Measurements from ENCODE around the gene CIAPIN1. TPM values are rescaled to one million over a fixed set of nuclear protein-coding genes. Genes with fewer than 3 reads are reported as not detected.
"Not testable (repeated sequence)": the region's sequence is repeated elsewhere in the genome, so short reads cannot be mapped to it uniquely, and the experiment has no call there.

Gene CIAPIN1
- total RNA-seq, 1 experiment from 2014 or later, result 37.7 TPM

DNA sequence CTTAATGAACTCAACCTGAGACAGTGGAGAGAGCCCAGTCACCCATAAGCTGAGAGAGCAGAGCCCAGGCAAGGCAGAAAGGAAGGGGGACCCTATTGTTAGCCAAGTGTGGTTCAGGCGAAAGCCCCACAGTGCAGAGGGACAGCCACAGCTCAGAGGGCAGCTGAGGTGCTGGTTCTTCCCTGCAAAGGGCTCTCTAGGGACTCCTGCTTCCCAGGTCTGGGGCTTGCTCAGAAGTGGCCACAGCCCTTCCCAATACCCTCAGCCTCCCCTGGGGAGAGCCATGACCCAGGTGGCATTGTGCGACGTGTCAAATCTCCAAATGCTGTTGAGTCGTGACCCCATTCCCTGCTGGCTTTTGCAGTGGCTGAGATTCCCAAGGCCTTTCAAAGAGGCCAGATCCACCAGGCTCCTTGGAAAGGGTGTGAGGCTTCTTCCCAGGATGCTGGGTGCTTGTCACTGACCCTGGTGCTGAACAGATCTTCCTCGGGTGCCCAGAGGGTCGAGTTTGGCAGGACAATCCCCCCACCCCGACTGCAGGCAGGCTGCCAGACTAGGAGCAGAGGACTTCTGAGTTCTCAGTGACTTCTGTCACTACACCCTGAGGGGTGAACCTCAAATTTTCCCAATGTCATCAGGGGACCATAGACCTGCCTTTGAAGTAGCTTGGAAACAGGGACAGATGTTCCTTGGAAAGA, 45.1 kb downstream of the CIAPIN1 start:
- H3K4me1 ChIP-seq (ENCODE audit: low read length), result no peaks in the 10 kb centered on the region
- no peak overlapping the region for H3K4me3 ChIP-seq (ENCODE audit: low read length)
- no peaks in the 10 kb centered on the region for H3K36me3 ChIP-seq (ENCODE audit: insufficient read depth, low read length)
- no peaks in the 10 kb centered on the region for H3K27me3 ChIP-seq (ENCODE audit: low read length)
- no peak overlapping the region for H3K4me2 ChIP-seq (ENCODE audit: low read depth, low read length, poor library complexity, severe bottlenecking)
- no peak overlapping the region for H3K27ac ChIP-seq (ENCODE audit: low read length)
- no peaks in the 10 kb centered on the region for H3K79me2 ChIP-seq (ENCODE audit: low read length)
- H2AFZ ChIP-seq (ENCODE audit: low read length), result no peak overlapping the region
- H3K9ac ChIP-seq (ENCODE audit: low read length), result no peak overlapping the region
- H4K20me1 ChIP-seq (ENCODE audit: insufficient read depth, low read depth, low read length), result no peaks in the 10 kb centered on the region
- no peaks in the 10 kb centered on the region for H3K9me3 ChIP-seq (ENCODE audit: low read length)
- no peak for DNase-seq
- no peaks in the 10 kb centered on the region for H3K9me2 ChIP-seq (replicated peaks; ENCODE audit: insufficient read depth, low read length)

DNA sequence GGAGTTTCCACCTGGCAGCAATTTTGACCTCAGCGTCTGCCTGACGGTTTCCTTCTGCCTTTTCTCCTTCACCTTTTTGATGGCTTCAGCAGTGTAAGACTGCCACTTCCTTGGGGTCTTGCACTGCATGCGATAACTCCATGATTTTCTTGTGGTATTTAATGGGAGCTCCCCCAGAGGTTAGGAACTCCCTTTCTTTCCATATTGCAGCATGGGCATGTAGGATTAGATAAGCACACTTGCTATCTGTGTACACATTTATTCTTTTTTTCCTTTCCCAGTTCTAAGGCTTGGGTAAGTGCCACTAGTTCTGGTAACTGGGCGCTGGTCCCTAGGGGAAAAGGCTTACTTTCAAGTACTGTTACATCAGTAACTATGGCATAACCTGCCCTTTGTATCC, 49.7 kb downstream of the CIAPIN1 start:
- H3K27me3 ChIP-seq (ENCODE audit: low read length); H3K9me3 ChIP-seq (ENCODE audit: low read length); H3K9me2 ChIP-seq (replicated peaks; ENCODE audit: insufficient read depth, low read length); H3K9ac ChIP-seq (ENCODE audit: low read length); H2AFZ ChIP-seq (ENCODE audit: low read length); H3K27ac ChIP-seq (ENCODE audit: low read length); H3K4me1 ChIP-seq (ENCODE audit: low read length); H3K36me3 ChIP-seq (ENCODE audit: insufficient read depth, low read length); H3K79me2 ChIP-seq (ENCODE audit: low read length); DNase-seq; H3K4me3 ChIP-seq (ENCODE audit: low read length); H3K4me2 ChIP-seq (ENCODE audit: low read depth, low read length, poor library complexity, severe bottlenecking); H4K20me1 ChIP-seq (ENCODE audit: insufficient read depth, low read depth, low read length): not testable (repeated sequence)

DNA sequence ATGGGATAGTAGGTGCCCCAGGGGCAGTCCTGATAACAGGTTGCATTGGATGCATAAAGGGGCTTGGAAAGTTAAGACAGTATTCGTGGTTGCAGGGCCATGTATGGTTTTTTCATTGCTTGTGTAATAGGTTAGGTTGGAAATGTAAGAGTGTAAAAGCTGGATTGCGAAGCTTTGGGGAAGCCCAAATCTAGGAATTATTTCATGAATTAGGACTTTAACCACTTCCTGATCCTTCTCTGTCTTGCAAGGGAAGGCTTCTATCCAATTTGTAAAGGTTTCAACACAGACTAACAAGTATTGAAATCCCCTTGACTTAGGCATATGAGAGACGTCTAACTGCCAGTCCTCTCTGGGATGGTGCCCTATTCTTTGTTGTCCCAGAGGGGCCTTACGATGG, 50.4 kb downstream of the CIAPIN1 start:
- no peak overlapping the region for H3K4me2 ChIP-seq (ENCODE audit: low read depth, low read length, poor library complexity, severe bottlenecking)
- H4K20me1 ChIP-seq (ENCODE audit: insufficient read depth, low read depth, low read length), result no peaks in the 10 kb centered on the region
- H3K9me2 ChIP-seq (replicated peaks; ENCODE audit: insufficient read depth, low read length), result no peaks in the 10 kb centered on the region
- DNase-seq, result no peak
- no peak overlapping the region for H3K4me3 ChIP-seq (ENCODE audit: low read length)
- H3K27me3 ChIP-seq (ENCODE audit: low read length), result no peaks in the 10 kb centered on the region
- no peak overlapping the region for H3K27ac ChIP-seq (ENCODE audit: low read length)
- H3K9me3 ChIP-seq (ENCODE audit: low read length), result no peaks in the 10 kb centered on the region
- no peak overlapping the region for H3K9ac ChIP-seq (ENCODE audit: low read length)
- no peaks in the 10 kb centered on the region for H3K36me3 ChIP-seq (ENCODE audit: insufficient read depth, low read length)
- H3K4me1 ChIP-seq (ENCODE audit: low read length), result no peaks in the 10 kb centered on the region
- H2AFZ ChIP-seq (ENCODE audit: low read length), result no peak overlapping the region
- H3K79me2 ChIP-seq (ENCODE audit: low read length), result no peaks in the 10 kb centered on the region

DNA sequence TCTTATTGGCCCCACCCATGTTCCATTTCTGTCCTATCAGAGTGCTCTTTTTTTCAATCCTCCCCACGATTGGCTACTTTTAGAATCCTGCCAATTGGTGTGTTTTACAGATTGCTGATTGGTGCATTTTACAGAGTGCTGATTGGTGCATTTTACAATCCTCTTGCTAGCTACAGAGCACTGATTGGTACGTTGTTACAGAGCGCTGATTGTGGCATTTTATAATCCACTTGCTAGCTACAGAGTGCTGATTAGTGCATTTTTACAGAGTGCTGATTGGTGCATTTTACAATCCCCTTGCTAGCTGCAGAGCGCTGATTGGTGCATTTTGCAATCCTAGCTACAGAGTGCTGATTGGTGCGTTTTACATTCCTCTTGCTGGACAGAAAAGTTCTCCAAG, 52.2 kb downstream of the CIAPIN1 start:
- Histone ChIP-seq H3K9me2 (replicated peaks; ENCODE audit: insufficient read depth, low read length) (no peaks in the 10 kb centered on the region), H4K20me1 (ENCODE audit: insufficient read depth, low read depth, low read length) (no peaks in the 10 kb centered on the region)

DNA sequence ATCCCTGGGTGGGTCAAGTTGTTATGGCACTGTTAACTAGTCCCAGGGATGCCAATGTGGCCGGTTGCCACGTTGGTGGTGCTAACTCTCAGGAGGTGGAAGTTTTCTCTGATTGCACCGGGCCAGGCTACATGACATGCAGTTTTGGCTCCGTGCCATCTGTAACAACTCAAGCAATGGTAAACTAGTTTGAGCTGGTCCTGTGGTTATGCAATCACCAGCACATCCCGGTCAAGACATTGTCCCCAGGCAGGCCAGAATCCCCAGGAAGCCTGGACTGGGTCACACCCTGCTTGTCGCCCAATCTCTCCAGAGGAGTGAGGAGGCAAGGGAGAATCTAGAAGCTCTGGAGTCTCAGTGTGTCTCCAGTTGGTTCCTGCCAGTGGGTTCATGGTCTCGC, 52.7 kb downstream of the CIAPIN1 start:
- Histone ChIP-seq H3K4me2 (ENCODE audit: low read depth, low read length, poor library complexity, severe bottlenecking) (no peak overlapping the region), H3K9me3 (ENCODE audit: low read length) (no peaks in the 10 kb centered on the region), H3K4me1 (ENCODE audit: low read length) (no peaks in the 10 kb centered on the region), H3K36me3 (ENCODE audit: insufficient read depth, low read length) (no peaks in the 10 kb centered on the region), H3K27me3 (ENCODE audit: low read length) (no peaks in the 10 kb centered on the region), H3K27ac (ENCODE audit: low read length) (no peak overlapping the region), H3K9ac (ENCODE audit: low read length) (no peak overlapping the region), H3K79me2 (ENCODE audit: low read length) (no peaks in the 10 kb centered on the region), H3K9me2 (replicated peaks; ENCODE audit: insufficient read depth, low read length) (no peaks in the 10 kb centered on the region), H2AFZ (ENCODE audit: low read length) (no peak overlapping the region), H3K4me3 (ENCODE audit: low read length) (no peak overlapping the region), H4K20me1 (ENCODE audit: insufficient read depth, low read depth, low read length) (no peaks in the 10 kb centered on the region)
- no peak for DNase-seq

More for the DNA sequence above, 52.2 kb downstream of the CIAPIN1 start:
- no peaks in the 10 kb centered on the region for H3K79me2 ChIP-seq (ENCODE audit: low read length)
- no peaks in the 10 kb centered on the region for H3K9me3 ChIP-seq (ENCODE audit: low read length)
- no peaks in the 10 kb centered on the region for H3K27me3 ChIP-seq (ENCODE audit: low read length)
- no peaks in the 10 kb centered on the region for H3K36me3 ChIP-seq (ENCODE audit: insufficient read depth, low read length)
- no peak overlapping the region for H3K9ac ChIP-seq (ENCODE audit: low read length)
- no peak overlapping the region for H2AFZ ChIP-seq (ENCODE audit: low read length)
- H3K27ac ChIP-seq (ENCODE audit: low read length), result no peak overlapping the region
- no peaks in the 10 kb centered on the region for H3K4me1 ChIP-seq (ENCODE audit: low read length)
- no peak overlapping the region for H3K4me3 ChIP-seq (ENCODE audit: low read length)
- no peak for DNase-seq
- no peak overlapping the region for H3K4me2 ChIP-seq (ENCODE audit: low read depth, low read length, poor library complexity, severe bottlenecking)

DNA sequence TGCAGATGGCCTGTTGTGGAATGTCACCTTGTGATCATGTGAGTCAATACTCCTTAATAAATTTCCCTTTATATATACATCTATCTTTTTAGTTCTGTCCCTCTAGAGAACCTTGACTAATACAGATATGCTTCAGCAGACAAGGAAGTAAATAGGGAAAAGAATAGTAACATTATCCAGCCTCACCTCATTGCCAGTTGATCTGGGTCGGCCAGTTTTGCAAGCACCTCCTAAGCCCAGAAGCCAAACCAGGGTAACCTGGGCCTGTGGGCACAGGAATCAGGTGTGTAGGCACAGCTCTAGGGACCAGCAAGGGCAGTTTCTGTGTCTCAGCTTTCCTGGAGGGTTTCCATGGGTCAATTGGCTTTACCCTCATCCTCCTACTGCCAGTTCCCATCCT, 54.5 kb downstream of the CIAPIN1 start:
- Histone ChIP-seq H3K36me3 (ENCODE audit: insufficient read depth, low read length) (no peaks in the 10 kb centered on the region), H4K20me1 (ENCODE audit: insufficient read depth, low read depth, low read length) (no peaks in the 10 kb centered on the region), H3K4me2 (ENCODE audit: low read depth, low read length, poor library complexity, severe bottlenecking) (no peak overlapping the region), H3K4me1 (ENCODE audit: low read length) (no peaks in the 10 kb centered on the region), H3K9ac (ENCODE audit: low read length) (no peak overlapping the region), H3K9me2 (replicated peaks; ENCODE audit: insufficient read depth, low read length) (no peaks in the 10 kb centered on the region), H3K9me3 (ENCODE audit: low read length) (no peaks in the 10 kb centered on the region), H2AFZ (ENCODE audit: low read length) (no peak overlapping the region), H3K4me3 (ENCODE audit: low read length) (no peak overlapping the region), H3K27me3 (ENCODE audit: low read length) (peaks cover 7% of the 10 kb centered on the region; the same call in 1 of the 2 replicates), H3K27ac (ENCODE audit: low read length) (no peak overlapping the region), H3K79me2 (ENCODE audit: low read length) (no peaks in the 10 kb centered on the region)
- no peak for DNase-seq

DNA sequence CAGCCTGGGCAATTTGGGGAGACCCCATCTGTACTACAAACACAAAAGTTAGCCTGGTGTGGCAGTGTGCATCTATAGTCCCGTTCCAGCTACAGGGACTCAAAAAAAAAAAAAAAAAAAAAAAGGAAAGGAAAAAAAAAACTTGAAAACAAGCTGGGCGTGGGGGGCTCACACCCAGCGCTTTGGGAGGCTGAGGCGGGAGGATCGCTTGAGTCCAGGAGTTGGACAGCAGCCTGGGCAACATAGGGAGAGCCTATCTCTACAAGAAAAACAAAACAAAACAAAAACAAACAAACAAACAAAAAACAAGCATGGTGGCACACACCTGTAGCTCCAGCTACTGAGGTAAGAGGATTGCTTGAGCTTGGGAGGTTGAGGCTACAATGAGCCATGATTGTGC, 55.5 kb downstream of the CIAPIN1 start:
- Histone ChIP-seq H4K20me1 (ENCODE audit: insufficient read depth, low read depth, low read length) (no peaks in the 10 kb centered on the region), H3K27me3 (ENCODE audit: low read length) (peaks cover 7% of the 10 kb centered on the region; the same call in 1 of the 2 replicates), H3K4me2 (ENCODE audit: low read depth, low read length, poor library complexity, severe bottlenecking) (no peak overlapping the region), H3K79me2 (ENCODE audit: low read length) (no peaks in the 10 kb centered on the region), H3K9me2 (replicated peaks; ENCODE audit: insufficient read depth, low read length) (no peaks in the 10 kb centered on the region), H3K36me3 (ENCODE audit: insufficient read depth, low read length) (no peaks in the 10 kb centered on the region), H3K4me3 (ENCODE audit: low read length) (no peak overlapping the region), H2AFZ (ENCODE audit: low read length) (no peak overlapping the region), H3K9ac (ENCODE audit: low read length) (no peak overlapping the region), H3K9me3 (ENCODE audit: low read length) (no peaks in the 10 kb centered on the region), H3K4me1 (ENCODE audit: low read length) (no peaks in the 10 kb centered on the region), H3K27ac (ENCODE audit: low read length) (no peak overlapping the region)
- DNase-seq, result no peak

DNA sequence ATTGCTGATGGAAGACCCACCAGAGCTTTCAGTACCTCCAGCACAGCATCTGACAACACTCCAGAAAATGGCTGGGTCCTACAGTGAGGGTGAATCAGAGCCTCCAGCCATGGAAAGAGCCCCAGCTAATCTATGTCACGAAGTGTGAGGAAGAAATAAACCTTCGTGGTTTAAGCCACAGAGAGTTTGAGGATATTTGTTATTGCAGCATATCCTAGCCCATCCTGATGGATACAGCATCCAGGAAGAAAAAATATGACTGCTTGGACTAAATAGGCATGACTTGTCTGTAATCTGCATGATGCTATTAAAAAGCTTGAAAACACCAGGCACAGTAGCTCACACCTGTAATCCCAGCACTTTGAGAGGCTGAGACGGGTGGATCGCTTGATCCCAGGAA, 55.9 kb downstream of the CIAPIN1 start:
- no peaks in the 10 kb centered on the region for H3K36me3 ChIP-seq (ENCODE audit: insufficient read depth, low read length)
- H3K9me3 ChIP-seq (ENCODE audit: low read length), result no peaks in the 10 kb centered on the region
- no peak overlapping the region for H2AFZ ChIP-seq (ENCODE audit: low read length)
- no peak overlapping the region for H3K27ac ChIP-seq (ENCODE audit: low read length)
- H3K4me2 ChIP-seq (ENCODE audit: low read depth, low read length, poor library complexity, severe bottlenecking), result no peak overlapping the region
- no peak overlapping the region for H3K4me3 ChIP-seq (ENCODE audit: low read length)
- DNase-seq, result no peak
- H3K27me3 ChIP-seq (ENCODE audit: low read length), result peaks cover 7% of the 10 kb centered on the region; the same call in 1 of the 2 replicates
- no peak overlapping the region for H3K9ac ChIP-seq (ENCODE audit: low read length)
- no peaks in the 10 kb centered on the region for H3K9me2 ChIP-seq (replicated peaks; ENCODE audit: insufficient read depth, low read length)
- H3K4me1 ChIP-seq (ENCODE audit: low read length), result no peaks in the 10 kb centered on the region
- H3K79me2 ChIP-seq (ENCODE audit: low read length), result no peaks in the 10 kb centered on the region
- H4K20me1 ChIP-seq (ENCODE audit: insufficient read depth, low read depth, low read length), result no peaks in the 10 kb centered on the region
